Keratinocyte (primary cell): ENCODE data around the gene FTSJ3.

Experiments
- CTCF ChIP-seq, 3 experiments: IDR thresholded peaks in 1 of 3; conservative IDR thresholded peaks in 1 of 3; optimal IDR thresholded peaks in 1 of 3; 2 replicates in 2 of 3; 3 replicates in 1 of 3; pipeline versions ENCODE3 to v1.5.1; 2011; ENCODE audit warnings: low read length in 3 of 3, mild to moderate bottlenecking in 3 of 3, moderate library complexity in 2 of 3, control low read depth in 1 of 3, inconsistent platforms in 1 of 3; ENCODE audit not compliant: insufficient read depth in 2 of 3; ENCODE audit errors: extremely low read depth in 1 of 3
- EZH2 ChIP-seq: IDR thresholded peaks from one replicate; pipeline ENCODE4 v1.6.1; 2012; ENCODE audit warnings: inconsistent platforms, mild to moderate bottlenecking, low read length, moderate library complexity

GRCh38 chr17:63827801-63828221 lies 348 bp upstream of the FTSJ3 start:
- no peak for TF ChIP-seq CTCF (optimal IDR thresholded peaks at IDR 0.05 in 1 of 3, IDR thresholded peaks at IDR 0.05 in 1 of 3, conservative IDR thresholded peaks at IDR 0.05 in 1 of 3; ENCODE audit: extremely low read depth in 1 of 3, insufficient read depth in 2 of 3, low read length in 3 of 3)
- no peak for TF ChIP-seq EZH2
